IPS-18a (cell line): Measurements from ENCODE around the gene GGPS1.
"Not testable (repeated sequence)": the region's sequence is repeated elsewhere in the genome, so short reads cannot be mapped to it uniquely, and the experiment has no call there.

Experiments used
- H3K27ac ChIP-seq: one replicate; pipeline ENCODE4 v1.5.1; 2013; ENCODE audit warnings: low read length
- H3K27me3 ChIP-seq: one replicate; pipeline ENCODE4 v1.6.1; 2013; ENCODE audit warnings: mild to moderate bottlenecking, low read length; ENCODE audit not compliant: control insufficient read depth, insufficient read depth
- H3K36me3 ChIP-seq: one replicate; pipeline ENCODE4 v1.6.1; 2013; ENCODE audit warnings: low read depth, low read length; ENCODE audit not compliant: control insufficient read depth
- H3K4me1 ChIP-seq: one replicate; pipeline ENCODE4 v1.6.1; 2013; ENCODE audit warnings: low read depth, low read length; ENCODE audit not compliant: control insufficient read depth
- H3K4me3 ChIP-seq: one replicate; pipeline ENCODE4 v1.5.1; 2013; ENCODE audit warnings: low read length
- H3K9ac ChIP-seq: one replicate; pipeline ENCODE4 v1.6.1; 2013; ENCODE audit warnings: mild to moderate bottlenecking, low read length, moderate library complexity
- H3K9me3 ChIP-seq: one replicate; pipeline ENCODE4 v1.6.1; 2013; ENCODE audit warnings: low read depth, low read length; ENCODE audit not compliant: control insufficient read depth

Gene GGPS1

GRCh38 chr1:235378134-235378735, 49.9 kb downstream of the GGPS1 start:
- not testable (repeated sequence) for H3K4me1 ChIP-seq, H3K27ac ChIP-seq, H3K36me3 ChIP-seq, H3K9me3 ChIP-seq, H3K27me3 ChIP-seq, H3K9ac ChIP-seq, H3K4me3 ChIP-seq

DNA sequence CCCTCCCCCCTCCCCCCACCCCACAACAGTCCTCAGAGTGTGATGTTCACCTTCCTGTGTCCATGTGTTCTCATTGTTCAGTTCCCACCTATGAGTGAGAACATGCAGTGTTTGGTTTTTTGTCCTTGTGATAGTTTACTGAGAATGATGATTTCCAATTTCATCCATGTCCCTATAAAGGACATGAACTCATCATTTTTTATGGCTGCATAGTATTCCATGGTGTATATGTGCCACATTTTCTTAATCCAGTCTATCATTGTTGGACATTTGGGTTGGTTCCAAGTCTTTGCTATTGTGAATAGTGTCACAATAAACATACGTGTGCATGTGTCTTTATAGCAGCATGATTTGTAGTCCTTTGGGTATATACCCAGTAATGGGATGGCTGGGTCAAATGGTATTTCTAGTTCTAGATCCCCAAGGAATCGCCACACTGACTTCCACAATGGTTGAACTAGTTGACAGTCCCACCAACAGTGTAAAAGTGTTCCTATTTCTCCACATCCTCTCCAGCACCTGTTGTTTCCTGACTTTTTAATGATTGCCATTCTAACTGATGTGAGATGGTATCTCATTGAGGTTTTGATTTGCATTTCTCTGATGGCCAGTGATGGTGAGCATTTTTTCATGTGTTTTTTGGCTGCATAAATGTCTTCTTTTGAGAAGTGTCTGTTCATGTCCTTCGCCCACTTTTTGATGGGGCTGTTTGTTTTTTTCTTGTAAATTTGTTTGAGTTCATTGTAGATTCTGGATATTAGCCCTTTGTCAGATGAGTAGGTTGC, 53.8 kb downstream of the GGPS1 start:
- H3K4me1 ChIP-seq, H3K27me3 ChIP-seq, H3K36me3 ChIP-seq, H3K9me3 ChIP-seq, H3K9ac ChIP-seq, H3K4me3 ChIP-seq, H3K27ac ChIP-seq: not testable (repeated sequence)

GRCh38 chr1:235385633-235386032, 57.3 kb downstream of the GGPS1 start:
- H3K9ac ChIP-seq, H3K36me3 ChIP-seq, H3K4me3 ChIP-seq, H3K27me3 ChIP-seq, H3K27ac ChIP-seq, H3K4me1 ChIP-seq, H3K9me3 ChIP-seq: not testable (repeated sequence)

DNA sequence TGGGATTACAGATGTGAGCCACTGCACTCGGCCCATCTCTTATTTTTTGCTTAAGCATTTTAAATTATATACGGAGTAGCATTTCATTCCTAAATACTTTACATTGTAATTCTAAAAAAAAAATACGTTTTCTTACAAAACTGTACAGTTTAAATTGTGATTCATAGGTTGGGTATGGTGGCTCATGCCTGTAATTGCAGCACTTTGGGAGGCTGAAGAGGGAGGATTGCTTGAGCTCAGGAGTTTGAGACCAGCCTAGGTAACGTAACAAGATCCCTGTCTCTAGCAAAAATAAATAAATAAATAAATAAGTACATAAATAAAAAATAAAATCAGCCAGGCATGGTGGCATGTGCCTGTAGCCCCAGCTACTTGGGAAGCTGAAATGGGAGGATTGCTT, 63.5 kb downstream of the GGPS1 start:
- no peak overlapping the region for H3K4me3 ChIP-seq
- H3K4me1 ChIP-seq, result no peaks in the 10 kb centered on the region
- no peaks in the 10 kb centered on the region for H3K36me3 ChIP-seq
- H3K9ac ChIP-seq, result no peak overlapping the region
- H3K27me3 ChIP-seq, result no peaks in the 10 kb centered on the region
- H3K27ac ChIP-seq, result no peak overlapping the region
- peaks cover 4% of the 10 kb centered on the region for H3K9me3 ChIP-seq
